DOHH2 (cell line): ENCODE measurements around the gene FUT1.

Experiments used
- H3F3A ChIP-seq: fragments of 200-600 bp; sonication (generic), shearing (Covaris generic); 2 replicates; pipeline ENCODE4 v1.6.0; 2016; ENCODE audit warnings: antibody characterized with exemption, mild to moderate bottlenecking; ENCODE audit not compliant: control insufficient read depth, insufficient read depth
- H3K27ac ChIP-seq: fragments of 200-600 bp; sonication (generic); 2 replicates; pipeline ENCODE4 v1.5.1; 2014; ENCODE audit warnings: low read depth, mild to moderate bottlenecking, low read length, moderate library complexity
- H3K27me3 ChIP-seq: fragments of 200-600 bp; sonication (generic); 2 replicates; pipeline ENCODE4 v1.6.1; 2014; ENCODE audit warnings: mild to moderate bottlenecking, low read length, mixed read lengths; ENCODE audit not compliant: control insufficient read depth
- H3K36me3 ChIP-seq: fragments of 200-600 bp; sonication (generic); 2 replicates; pipeline ENCODE4 v1.6.1; 2014; ENCODE audit warnings: mild to moderate bottlenecking, low read length, moderate library complexity, mixed read lengths; ENCODE audit not compliant: control insufficient read depth
- H3K4me1 ChIP-seq: fragments of 200-600 bp; sonication (generic); 2 replicates; pipeline ENCODE4 v1.6.1; 2014; ENCODE audit warnings: mild to moderate bottlenecking, low read length, mixed read lengths; ENCODE audit not compliant: control insufficient read depth
- H3K4me2 ChIP-seq: fragments of 200-600 bp; sonication (generic); 2 replicates; pipeline ENCODE4 v1.6.0; 2014; ENCODE audit warnings: mild to moderate bottlenecking, low read length, moderate library complexity
- H3K4me3 ChIP-seq: fragments of 200-600 bp; sonication (generic); 2 replicates; pipeline ENCODE4 v1.5.1; 2014; ENCODE audit warnings: mild to moderate bottlenecking, low read length, mixed read lengths
- H3K79me2 ChIP-seq: fragments of 200-600 bp; sonication (generic); 2 replicates; pipeline ENCODE4 v1.6.1; 2014; ENCODE audit warnings: mild to moderate bottlenecking, low read length, mixed read lengths; ENCODE audit not compliant: control insufficient read depth
- H3K9me2 ChIP-seq: fragments of 200-600 bp; sonication (generic); replicated peaks from 2 replicates; pipeline ENCODE4 v1.6.1; 2014; ENCODE audit warnings: mild to moderate bottlenecking, low read length, mixed read lengths; ENCODE audit not compliant: control insufficient read depth
- H3K9me3 ChIP-seq: fragments of 200-600 bp; sonication (generic); 2 replicates; pipeline ENCODE4 v1.6.1; 2014; ENCODE audit warnings: antibody characterized with exemption, low read length, mixed read lengths; ENCODE audit not compliant: control insufficient read depth, insufficient read depth
- H4K20me1 ChIP-seq: fragments of 200-600 bp; sonication (generic); 2 replicates; pipeline ENCODE4 v1.6.0; 2014; ENCODE audit warnings: low read depth, mild to moderate bottlenecking, antibody characterized with exemption, low read length, moderate library complexity; ENCODE audit not compliant: control insufficient read depth, insufficient read depth
- EZH2phosphoT487 ChIP-seq: fragments of 200-600 bp; sonication (generic); IDR thresholded peaks from 2 replicates; pipeline ENCODE4 v1.6.1; 2017; ENCODE audit warnings: borderline replicate concordance, mild to moderate bottlenecking, antibody characterized with exemption, low read length, moderate library complexity, mixed read lengths
- TF ChIP-seq, protein P1 (sequence below): fragments of 200-600 bp; sonication (generic); IDR thresholded peaks from one replicate; pipeline ENCODE4 v1.5.1; 2014; ENCODE audit warnings: antibody characterized with exemption, mild to moderate bottlenecking, low read depth, low read length; ENCODE audit not compliant: poor library complexity, severe bottlenecking

The FUT1 gene

DNA sequence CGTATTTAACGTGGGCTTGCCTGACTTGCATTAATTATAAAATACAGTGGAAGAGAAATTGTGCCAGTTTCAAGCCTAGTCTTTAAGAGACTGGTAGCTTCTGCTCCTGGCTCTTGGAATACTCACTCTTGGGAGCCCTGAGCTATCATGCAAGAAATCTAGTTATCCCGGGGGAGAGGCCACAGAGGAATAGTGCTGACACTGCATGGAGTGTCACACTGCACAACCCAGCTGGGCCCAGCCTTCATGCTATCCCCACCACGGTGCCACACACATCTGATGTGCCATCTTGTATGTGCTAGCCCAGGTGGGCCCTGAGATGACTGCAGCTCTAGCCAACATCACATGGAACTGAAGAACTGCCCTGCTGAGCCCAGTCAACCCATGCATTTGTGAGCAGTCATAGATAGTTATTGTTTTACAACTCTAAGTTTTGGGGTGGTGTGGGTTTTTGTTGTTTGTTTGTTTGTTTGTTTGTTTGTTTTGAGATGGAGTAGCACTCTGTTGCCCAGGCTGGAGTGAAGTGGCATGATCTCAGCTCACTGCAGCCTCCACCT, 41.3 kb downstream of the FUT1 start:
- H3K27me3 ChIP-seq = no peaks in the 10 kb centered on the region
- H3K27ac ChIP-seq = no peak overlapping the region
- no peak overlapping the region for H3K4me3 ChIP-seq
- no peak for TF ChIP-seq EZH2phosphoT487
- TF ChIP-seq, protein P1, sequence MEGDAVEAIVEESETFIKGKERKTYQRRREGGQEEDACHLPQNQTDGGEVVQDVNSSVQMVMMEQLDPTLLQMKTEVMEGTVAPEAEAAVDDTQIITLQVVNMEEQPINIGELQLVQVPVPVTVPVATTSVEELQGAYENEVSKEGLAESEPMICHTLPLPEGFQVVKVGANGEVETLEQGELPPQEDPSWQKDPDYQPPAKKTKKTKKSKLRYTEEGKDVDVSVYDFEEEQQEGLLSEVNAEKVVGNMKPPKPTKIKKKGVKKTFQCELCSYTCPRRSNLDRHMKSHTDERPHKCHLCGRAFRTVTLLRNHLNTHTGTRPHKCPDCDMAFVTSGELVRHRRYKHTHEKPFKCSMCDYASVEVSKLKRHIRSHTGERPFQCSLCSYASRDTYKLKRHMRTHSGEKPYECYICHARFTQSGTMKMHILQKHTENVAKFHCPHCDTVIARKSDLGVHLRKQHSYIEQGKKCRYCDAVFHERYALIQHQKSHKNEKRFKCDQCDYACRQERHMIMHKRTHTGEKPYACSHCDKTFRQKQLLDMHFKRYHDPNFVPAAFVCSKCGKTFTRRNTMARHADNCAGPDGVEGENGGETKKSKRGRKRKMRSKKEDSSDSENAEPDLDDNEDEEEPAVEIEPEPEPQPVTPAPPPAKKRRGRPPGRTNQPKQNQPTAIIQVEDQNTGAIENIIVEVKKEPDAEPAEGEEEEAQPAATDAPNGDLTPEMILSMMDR = no peak
- no peaks in the 10 kb centered on the region for H3K9me2 ChIP-seq
- H3F3A ChIP-seq = no peaks in the 10 kb centered on the region
- H3K4me2 ChIP-seq = no peak overlapping the region
- H3K79me2 ChIP-seq = peaks cover 7% of the 10 kb centered on the region
- H3K4me1 ChIP-seq = peaks cover 22% of the 10 kb centered on the region
- no peaks in the 10 kb centered on the region for H4K20me1 ChIP-seq
- H3K9me3 ChIP-seq = no peaks in the 10 kb centered on the region
- H3K36me3 ChIP-seq = no peaks in the 10 kb centered on the region

DNA sequence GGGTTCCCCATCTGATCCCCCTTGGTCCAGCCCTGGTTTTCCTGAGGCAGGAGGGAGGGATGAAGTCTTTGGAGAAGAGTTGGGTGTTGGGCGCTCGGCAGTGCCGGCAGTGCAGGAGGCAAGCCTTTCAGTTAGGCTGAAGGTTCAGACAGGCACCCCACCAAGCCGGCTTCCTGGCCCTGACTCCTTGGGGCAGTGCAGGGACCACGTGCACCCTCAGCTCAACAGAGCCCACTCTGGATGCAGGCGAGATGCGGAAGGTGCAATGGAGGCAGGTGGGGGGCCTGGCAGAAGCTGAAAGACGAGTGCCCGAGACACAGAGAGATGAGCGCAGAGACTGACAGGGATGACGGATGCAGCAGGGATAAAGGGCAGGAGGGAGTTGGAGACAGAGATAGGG, 44.0 kb downstream of the FUT1 start:
- TF ChIP-seq, protein P1 = no peak
- no peak for TF ChIP-seq EZH2phosphoT487
- H3F3A ChIP-seq = no peaks in the 10 kb centered on the region
- H3K27ac ChIP-seq = no peak overlapping the region
- no peaks in the 10 kb centered on the region for H3K9me3 ChIP-seq
- H3K79me2 ChIP-seq = no peaks in the 10 kb centered on the region
- no peak overlapping the region for H3K4me2 ChIP-seq
- peaks cover 8% of the 10 kb centered on the region for H3K4me1 ChIP-seq
- no peak overlapping the region for H3K4me3 ChIP-seq
- H4K20me1 ChIP-seq = no peaks in the 10 kb centered on the region
- H3K27me3 ChIP-seq = no peaks in the 10 kb centered on the region
- H3K9me2 ChIP-seq = no peaks in the 10 kb centered on the region
- H3K36me3 ChIP-seq = no peaks in the 10 kb centered on the region

DNA sequence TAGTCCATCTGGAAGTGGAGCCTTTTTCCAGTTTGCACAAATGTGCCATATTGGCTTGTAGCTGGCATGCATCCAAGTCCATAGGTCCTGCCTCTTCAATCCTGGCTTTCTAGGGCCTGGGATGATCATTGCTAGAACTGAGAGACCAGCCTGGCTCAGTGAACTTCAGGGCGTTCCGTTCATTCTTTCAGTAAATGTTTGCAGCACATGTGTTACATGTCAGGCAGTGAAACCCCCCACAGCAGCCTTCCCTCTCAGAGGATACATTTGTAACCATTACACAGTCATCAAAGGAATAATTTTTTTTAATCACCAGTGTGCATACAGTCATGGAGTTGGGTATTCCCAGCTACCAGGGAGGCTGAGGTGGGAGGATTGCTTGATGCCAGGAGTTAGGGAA, 47.0 kb downstream of the FUT1 start:
- Histone ChIP-seq H4K20me1 (no peaks in the 10 kb centered on the region), H3K4me3 (no peak overlapping the region), H3K27me3 (no peaks in the 10 kb centered on the region), H3K9me2 (no peaks in the 10 kb centered on the region), H3K4me2 (no peak overlapping the region), H3K4me1 (no peaks in the 10 kb centered on the region), H3K36me3 (no peaks in the 10 kb centered on the region), H3K27ac (no peak overlapping the region), H3K79me2 (no peaks in the 10 kb centered on the region), H3K9me3 (no peaks in the 10 kb centered on the region), H3F3A (no peaks in the 10 kb centered on the region)
- no peak for TF ChIP-seq EZH2phosphoT487
- TF ChIP-seq, protein P1 = no peak
